ENCODE measurements around the gene MINDY2. TPM values are rescaled to one million over a fixed set of nuclear protein-coding genes. Genes with fewer than 3 reads are reported as not detected.
"Not testable (repeated sequence)": the region's sequence is repeated elsewhere in the genome, so short reads cannot be mapped to it uniquely, and the experiment has no call there.

The MINDY2 gene
- total and polyA plus RNA-seq, 10 donors: 2.3 to 24.0 (median 17.7) TPM

- H3K27ac ChIP-seq: no peak overlapping the region
- H3K27me3 ChIP-seq (replicated peaks in 1 of 7): no peaks in the 10 kb centered on the region
- no peak overlapping the region for H3K4me3 ChIP-seq
- peaks cover 0 to 10% (median 0%) of the 10 kb centered on the region in 6 donors for H3K4me1 ChIP-seq
- intact Hi-C loops (cut with DNase I; ENCODE audit: low total_unique reads): no loop called here
- no peak for DNase-seq
- TF ChIP-seq POLR2A (IDR thresholded peaks at IDR 0.05) (no peak), POLR2AphosphoS5 (IDR thresholded peaks at IDR 0.05) (no peak)
- TF ChIP-seq, protein P1, sequence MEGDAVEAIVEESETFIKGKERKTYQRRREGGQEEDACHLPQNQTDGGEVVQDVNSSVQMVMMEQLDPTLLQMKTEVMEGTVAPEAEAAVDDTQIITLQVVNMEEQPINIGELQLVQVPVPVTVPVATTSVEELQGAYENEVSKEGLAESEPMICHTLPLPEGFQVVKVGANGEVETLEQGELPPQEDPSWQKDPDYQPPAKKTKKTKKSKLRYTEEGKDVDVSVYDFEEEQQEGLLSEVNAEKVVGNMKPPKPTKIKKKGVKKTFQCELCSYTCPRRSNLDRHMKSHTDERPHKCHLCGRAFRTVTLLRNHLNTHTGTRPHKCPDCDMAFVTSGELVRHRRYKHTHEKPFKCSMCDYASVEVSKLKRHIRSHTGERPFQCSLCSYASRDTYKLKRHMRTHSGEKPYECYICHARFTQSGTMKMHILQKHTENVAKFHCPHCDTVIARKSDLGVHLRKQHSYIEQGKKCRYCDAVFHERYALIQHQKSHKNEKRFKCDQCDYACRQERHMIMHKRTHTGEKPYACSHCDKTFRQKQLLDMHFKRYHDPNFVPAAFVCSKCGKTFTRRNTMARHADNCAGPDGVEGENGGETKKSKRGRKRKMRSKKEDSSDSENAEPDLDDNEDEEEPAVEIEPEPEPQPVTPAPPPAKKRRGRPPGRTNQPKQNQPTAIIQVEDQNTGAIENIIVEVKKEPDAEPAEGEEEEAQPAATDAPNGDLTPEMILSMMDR (IDR thresholded peaks at IDR 0.05 in 8 of 11, conservative IDR thresholded peaks at IDR 0.05 in 3 of 11): peak in 2 of 11 experiments; percentile 6 to 20
- WGBS, 5 donors: 85 to 94% (median 90%) methylated on average over 1 of the region's 1 CpG
- H3K9me3 ChIP-seq: no peaks in the 10 kb centered on the region
- peaks cover 0 to 35% (median 0%) of the 10 kb centered on the region in 6 donors for H3K36me3 ChIP-seq
Observed at GRCh38 chr15:58839485-58839884, 68.4 kb downstream of the MINDY2 start.

- no peak overlapping the region for H3K4me3 ChIP-seq
- no peaks in the 10 kb centered on the region for H3K9me3 ChIP-seq
- no peak overlapping the region for H3K27ac ChIP-seq
- DNase-seq: no peak
- intact Hi-C loops (cut with DNase I; ENCODE audit: low total_unique reads): no loop called here
- H3K36me3 ChIP-seq: peaks cover 0 to 37% (median 0%) of the 10 kb centered on the region in 6 donors
- no peaks in the 10 kb centered on the region for H3K27me3 ChIP-seq (replicated peaks in 1 of 7)
- 86 to 94% (median 89%) methylated on average over 8 of the region's 8 CpGs for WGBS, 5 donors
- peaks cover 0 to 9% (median 0%) of the 10 kb centered on the region in 6 donors for H3K4me1 ChIP-seq
- TF ChIP-seq POLR2AphosphoS5 (IDR thresholded peaks at IDR 0.05) (no peak), POLR2A (IDR thresholded peaks at IDR 0.05) (no peak)
- TF ChIP-seq, protein P1 (IDR thresholded peaks at IDR 0.05 in 8 of 11, conservative IDR thresholded peaks at IDR 0.05 in 3 of 11): no peak
Observed at GRCh38 chr15:58840048-58840447, 68.9 kb downstream of the MINDY2 start.

GRCh38 chr15:58842713-58843396, 71.8 kb downstream of the MINDY2 start:
- DNase-seq: no peak
- Histone ChIP-seq H3K27ac (no peak overlapping the region), H3K4me3 (no peak overlapping the region), H3K36me3 (peaks cover 0 to 47% (median 7%) of the 10 kb centered on the region in 6 donors), H3K9me3 (no peaks in the 10 kb centered on the region), H3K4me1 (peaks cover 0 to 9% (median 0%) of the 10 kb centered on the region in 6 donors), H3K27me3 (replicated peaks in 1 of 7) (no peaks in the 10 kb centered on the region)
- WGBS, 5 donors: 81 to 97% (median 93%) methylated on average over 4 of the region's 4 CpGs
- intact Hi-C loops (cut with DNase I; ENCODE audit: low total_unique reads): no loop called here
- no peak for TF ChIP-seq POLR2A (IDR thresholded peaks at IDR 0.05)
- no peak for TF ChIP-seq POLR2AphosphoS5 (IDR thresholded peaks at IDR 0.05)
- TF ChIP-seq, protein P1 (IDR thresholded peaks at IDR 0.05 in 8 of 11, conservative IDR thresholded peaks at IDR 0.05 in 3 of 11): no peak

- H3K4me3 ChIP-seq; H3K27ac ChIP-seq; DNase-seq; intact Hi-C loops (cut with DNase I; ENCODE audit: low total_unique reads); H3K9me3 ChIP-seq; H3K4me1 ChIP-seq; H3K27me3 ChIP-seq (replicated peaks in 1 of 7): not testable (repeated sequence)
- peaks cover 0 to 92% (median 32%) of the 10 kb centered on the region in 6 donors for H3K36me3 ChIP-seq
- WGBS, 5 donors: 92 to 98% (median 96%) methylated on average over 3 of the region's 3 CpGs
Observed at GRCh38 chr15:58851205-58851604, 80.1 kb downstream of the MINDY2 start.
